ENCODE results near the gene FAM163A. TPM values are rescaled to one million over a fixed set of nuclear protein-coding genes. Genes with fewer than 3 reads are reported as not detected.

FAM163A gene
- total and polyA plus RNA-seq, 8 donors: 0.15 to 0.61 (median 0.25) TPM; not detected in 4

DNA sequence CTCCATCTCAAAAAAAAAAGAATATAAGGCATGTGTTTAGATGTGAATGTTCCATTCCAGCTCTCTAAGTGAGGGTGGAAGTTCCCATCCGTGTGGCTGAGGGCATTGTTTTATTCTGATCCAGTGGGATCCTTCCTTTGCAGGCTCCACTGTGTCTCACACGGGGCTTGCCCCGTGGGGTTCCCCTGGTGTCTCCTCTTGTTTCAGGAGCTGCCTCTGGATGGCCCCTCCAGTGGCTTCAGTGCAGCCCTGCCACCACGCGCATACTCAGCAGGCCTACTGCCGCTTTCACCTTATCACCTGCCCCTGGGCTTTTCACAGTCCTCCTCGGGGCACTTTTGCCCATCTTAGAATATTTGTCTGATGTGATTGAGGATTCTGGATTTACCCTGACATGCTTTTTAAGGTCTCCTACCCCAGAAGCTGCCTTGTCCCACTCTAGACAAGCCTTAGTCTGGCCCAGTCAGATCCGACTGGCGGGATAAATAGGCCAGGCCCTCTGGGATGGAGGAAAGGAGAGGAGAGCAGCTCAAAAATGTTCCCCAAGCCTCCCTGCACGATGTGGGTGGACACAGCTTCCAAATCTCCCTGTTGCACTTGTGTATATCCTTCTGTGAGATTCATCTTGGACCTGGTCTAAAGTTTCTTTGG is 55.2 kb downstream of the FAM163A start:
- intact Hi-C loops (cut with DNase I; ENCODE audit: low total_unique reads): no loop called here
- no peak for DNase-seq
- H3K27me3 ChIP-seq: no peaks in the 10 kb centered on the region
- no peaks in the 10 kb centered on the region for H3K36me3 ChIP-seq
- TF ChIP-seq EP300 (IDR thresholded peaks at IDR 0.05): no peak
- TF ChIP-seq, protein P1, sequence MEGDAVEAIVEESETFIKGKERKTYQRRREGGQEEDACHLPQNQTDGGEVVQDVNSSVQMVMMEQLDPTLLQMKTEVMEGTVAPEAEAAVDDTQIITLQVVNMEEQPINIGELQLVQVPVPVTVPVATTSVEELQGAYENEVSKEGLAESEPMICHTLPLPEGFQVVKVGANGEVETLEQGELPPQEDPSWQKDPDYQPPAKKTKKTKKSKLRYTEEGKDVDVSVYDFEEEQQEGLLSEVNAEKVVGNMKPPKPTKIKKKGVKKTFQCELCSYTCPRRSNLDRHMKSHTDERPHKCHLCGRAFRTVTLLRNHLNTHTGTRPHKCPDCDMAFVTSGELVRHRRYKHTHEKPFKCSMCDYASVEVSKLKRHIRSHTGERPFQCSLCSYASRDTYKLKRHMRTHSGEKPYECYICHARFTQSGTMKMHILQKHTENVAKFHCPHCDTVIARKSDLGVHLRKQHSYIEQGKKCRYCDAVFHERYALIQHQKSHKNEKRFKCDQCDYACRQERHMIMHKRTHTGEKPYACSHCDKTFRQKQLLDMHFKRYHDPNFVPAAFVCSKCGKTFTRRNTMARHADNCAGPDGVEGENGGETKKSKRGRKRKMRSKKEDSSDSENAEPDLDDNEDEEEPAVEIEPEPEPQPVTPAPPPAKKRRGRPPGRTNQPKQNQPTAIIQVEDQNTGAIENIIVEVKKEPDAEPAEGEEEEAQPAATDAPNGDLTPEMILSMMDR (IDR thresholded peaks at IDR 0.05): no peak
- no peak for TF ChIP-seq POLR2A (IDR thresholded peaks at IDR 0.05)
- no peak for TF ChIP-seq POLR2AphosphoS5 (IDR thresholded peaks at IDR 0.05)
- H3K4me1 ChIP-seq: no peaks in the 10 kb centered on the region
- H3K9me3 ChIP-seq: no peaks in the 10 kb centered on the region
- H3K4me3 ChIP-seq: no peak overlapping the region
- H3K27ac ChIP-seq: no peak overlapping the region
- WGBS, 5 donors: 85 to 92% (median 90%) methylated on average over 10 of the region's 10 CpGs

DNA sequence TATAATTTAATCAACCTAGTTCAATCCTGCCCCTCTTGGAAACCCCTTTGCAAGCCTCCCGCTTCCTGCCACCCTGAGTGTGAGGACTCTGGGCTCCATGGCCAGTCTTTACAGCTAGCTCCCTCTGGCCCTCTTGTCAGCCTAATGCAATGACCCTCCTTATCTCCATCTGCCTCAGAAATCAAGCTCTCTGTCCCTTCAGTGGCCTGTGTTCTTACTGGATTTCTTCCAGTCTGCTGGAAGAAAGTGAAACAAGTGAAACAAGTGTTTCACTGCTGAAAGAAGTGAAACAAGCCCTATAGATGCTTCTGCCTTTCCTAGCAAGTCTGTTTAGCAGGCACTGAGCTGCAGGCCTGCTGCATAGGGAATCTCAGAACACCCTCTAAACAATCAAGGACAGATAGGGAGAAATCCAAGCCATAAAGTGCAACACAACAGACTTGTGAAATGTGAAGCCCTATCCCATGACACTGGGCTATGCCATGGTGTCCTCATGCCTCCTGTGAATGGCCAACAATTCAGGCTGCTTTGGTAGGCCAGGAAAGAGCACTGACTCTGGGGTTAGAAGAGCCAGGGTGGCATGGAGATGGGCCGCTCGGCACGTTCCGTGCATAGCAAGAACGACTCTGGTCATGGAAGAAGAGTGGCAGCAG is 55.9 kb downstream of the FAM163A start:
- no peak for DNase-seq
- WGBS, 5 donors: 94 to 97% (median 95%) methylated on average over 6 of the region's 6 CpGs
- Histone ChIP-seq H3K4me3 (no peak overlapping the region), H3K36me3 (no peaks in the 10 kb centered on the region), H3K9me3 (no peaks in the 10 kb centered on the region), H3K27me3 (no peaks in the 10 kb centered on the region), H3K4me1 (no peaks in the 10 kb centered on the region), H3K27ac (no peak overlapping the region)
- TF ChIP-seq POLR2AphosphoS5 (IDR thresholded peaks at IDR 0.05) (no peak), EP300 (IDR thresholded peaks at IDR 0.05) (no peak), POLR2A (IDR thresholded peaks at IDR 0.05) (no peak)
- TF ChIP-seq, protein P1 (IDR thresholded peaks at IDR 0.05): no peak
- intact Hi-C loops (cut with DNase I; ENCODE audit: low total_unique reads): no loop called here

DNA sequence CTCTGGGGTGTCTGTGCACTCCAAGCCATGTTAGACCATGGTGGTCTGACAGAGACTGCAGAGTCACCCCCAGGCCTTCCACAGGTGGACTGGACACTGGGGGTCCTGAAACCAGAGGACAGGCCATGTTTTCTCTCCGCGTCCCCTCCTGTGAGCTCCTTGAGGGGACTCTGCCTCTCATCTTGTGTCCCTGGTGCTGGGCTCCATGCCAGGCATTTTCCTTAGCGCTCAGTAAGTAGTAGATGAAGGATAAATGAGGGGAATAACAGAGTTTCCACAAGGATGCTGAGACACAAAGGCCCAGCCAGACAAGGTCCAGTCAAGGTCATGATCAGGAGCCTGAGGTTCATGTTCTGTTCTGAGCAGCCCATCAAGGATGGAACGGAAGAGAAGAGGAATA is 57.4 kb downstream of the FAM163A start:
- Histone ChIP-seq H3K9me3 (no peaks in the 10 kb centered on the region), H3K27me3 (no peaks in the 10 kb centered on the region), H3K36me3 (no peaks in the 10 kb centered on the region), H3K27ac (no peak overlapping the region), H3K4me3 (no peak overlapping the region), H3K4me1 (no peaks in the 10 kb centered on the region)
- DNase-seq: no peak
- 88 to 96% (median 93%) methylated on average over 4 of the region's 4 CpGs for WGBS, 5 donors
- TF ChIP-seq EP300 (IDR thresholded peaks at IDR 0.05) (no peak), POLR2AphosphoS5 (IDR thresholded peaks at IDR 0.05) (no peak), POLR2A (IDR thresholded peaks at IDR 0.05) (no peak)
- TF ChIP-seq, protein P1 (IDR thresholded peaks at IDR 0.05): no peak
- intact Hi-C loops (cut with DNase I; ENCODE audit: low total_unique reads): no loop called here

DNA sequence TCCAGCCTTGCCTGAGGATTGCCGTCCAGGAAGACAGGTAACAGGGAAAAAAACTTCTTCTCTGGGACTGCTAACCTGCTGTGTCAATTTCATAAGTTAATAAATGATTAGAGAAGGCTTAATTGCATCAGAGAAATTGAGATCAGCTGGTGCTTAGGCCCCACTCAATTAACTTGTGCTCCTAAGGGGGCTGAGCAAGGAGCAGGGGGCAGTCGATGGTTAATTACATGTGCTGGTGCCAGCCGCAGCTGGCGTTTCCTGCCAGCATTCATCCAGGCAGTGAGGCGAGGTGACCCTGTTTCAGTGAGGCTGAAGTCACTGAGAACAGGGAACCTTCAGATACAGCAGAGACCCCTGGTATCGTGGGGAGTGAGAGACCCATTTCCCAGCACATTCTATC is 60.0 kb downstream of the FAM163A start:
- intact Hi-C loops (cut with DNase I; ENCODE audit: low total_unique reads): no loop called here
- Histone ChIP-seq H3K27me3 (no peaks in the 10 kb centered on the region), H3K36me3 (no peaks in the 10 kb centered on the region), H3K27ac (no peak overlapping the region), H3K4me1 (no peaks in the 10 kb centered on the region), H3K9me3 (no peaks in the 10 kb centered on the region), H3K4me3 (no peak overlapping the region)
- TF ChIP-seq, protein P1 (IDR thresholded peaks at IDR 0.05): no peak
- TF ChIP-seq EP300 (IDR thresholded peaks at IDR 0.05) (no peak), POLR2AphosphoS5 (IDR thresholded peaks at IDR 0.05) (no peak), POLR2A (IDR thresholded peaks at IDR 0.05) (no peak)
- peak in 1 of 2 donors; percentile 35 for DNase-seq
- WGBS, 5 donors: 65 to 78% (median 75%) methylated on average over 6 of the region's 6 CpGs
